ENCODE data around the gene COL9A3. TPM values are rescaled to one million over a fixed set of nuclear protein-coding genes. Genes with fewer than 3 reads are reported as not detected.

COL9A3 gene
- polyA plus RNA-seq, 1 experiment = 0.98 TPM

DNA sequence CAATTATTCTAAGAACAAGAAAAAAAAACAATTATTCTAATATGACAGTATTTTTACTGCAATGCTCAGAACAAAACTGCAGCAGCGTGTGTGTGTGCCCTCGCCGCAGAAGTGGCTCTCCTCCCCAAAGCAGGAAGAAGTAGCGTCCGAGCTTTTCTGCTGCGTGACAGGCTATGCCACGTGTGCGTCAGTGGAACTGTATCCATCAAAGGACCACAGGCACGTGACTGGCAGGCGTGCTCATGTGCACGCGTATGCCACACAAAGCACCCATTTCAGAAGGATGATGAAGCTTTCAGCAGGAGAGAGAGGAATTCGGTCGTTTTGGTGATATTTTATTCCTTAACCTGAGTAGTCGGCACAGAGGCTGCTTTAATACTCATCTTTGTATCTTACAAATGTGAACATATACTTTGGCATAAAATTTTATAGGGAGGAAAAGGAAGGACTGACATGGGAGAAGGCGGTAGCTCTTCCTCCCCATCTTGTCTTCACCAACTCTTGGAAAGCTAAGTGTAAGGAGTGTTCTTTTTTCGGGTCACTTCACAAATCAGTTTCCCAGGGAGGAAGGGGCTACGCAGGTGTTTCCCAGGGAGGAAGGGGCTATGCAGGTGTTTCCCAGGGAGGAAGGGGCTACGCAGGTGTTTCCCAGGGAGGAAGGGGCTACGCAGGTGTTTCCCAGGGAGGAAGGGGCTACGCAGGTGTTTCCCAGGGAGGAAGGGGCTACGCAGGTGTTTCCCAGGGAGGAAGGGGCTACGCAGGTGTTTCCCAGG is 41.4 kb downstream of the COL9A3 start:
- Histone ChIP-seq H3K27me3 (ENCODE audit: control insufficient read depth, insufficient read depth, low read length) (no peaks in the 10 kb centered on the region), H3K4me3 (ENCODE audit: low read depth, low read length) (no peak overlapping the region), H3K9me3 (ENCODE audit: control insufficient read depth, insufficient read depth, low read length) (no peaks in the 10 kb centered on the region; the same call in 1 of the 2 replicates), H3K27ac (ENCODE audit: low read depth, low read length) (no peak overlapping the region)
- no peak for DNase-seq (ENCODE audit: low read depth, low spot score)
- ChIA-PET POLR2A (no interaction called here), CTCF (no interaction called here)
- no peak for TF ChIP-seq CTCF (IDR thresholded peaks at IDR 0.05; ENCODE audit: low read depth, low read length)

DNA sequence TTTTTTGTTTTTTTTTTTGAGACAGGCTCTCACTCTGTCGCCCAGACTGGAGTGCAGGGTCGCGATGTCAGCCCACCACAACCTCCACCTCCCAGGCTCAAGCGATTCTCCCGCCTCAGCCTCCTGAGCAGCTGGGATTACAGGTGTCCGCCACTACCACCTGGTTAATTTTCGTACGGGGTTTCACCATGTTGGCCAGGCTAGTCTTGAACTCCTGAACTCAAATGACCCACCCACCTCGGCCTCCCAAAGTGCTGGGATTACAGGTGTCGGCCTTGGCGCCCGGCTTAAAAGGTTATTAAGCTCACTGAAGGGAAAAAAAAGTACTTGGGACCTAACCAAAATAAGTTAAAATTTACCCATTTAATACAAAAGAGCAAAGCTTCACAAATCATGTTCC is 42.9 kb downstream of the COL9A3 start:
- Histone ChIP-seq H3K27ac (ENCODE audit: low read depth, low read length) (no peak overlapping the region), H3K4me3 (ENCODE audit: low read depth, low read length) (peak overlapping the region; percentile 68; the same call in 1 of the 2 replicates), H3K9me3 (ENCODE audit: control insufficient read depth, insufficient read depth, low read length) (no peaks in the 10 kb centered on the region; the same call in 1 of the 2 replicates), H3K27me3 (ENCODE audit: control insufficient read depth, insufficient read depth, low read length) (no peaks in the 10 kb centered on the region)
- POLR2A ChIA-PET = no interaction called here
- TF ChIP-seq CTCF (IDR thresholded peaks at IDR 0.05; ENCODE audit: low read depth, low read length) = no peak
- no peak for DNase-seq (ENCODE audit: low read depth, low spot score)
- CTCF ChIA-PET = interaction anchor here (0.8 kb wide), 1 partner anchor 61 kb away, joined by 10 read pairs; no protein-coding TSS in a partner anchor

- POLR2A ChIA-PET = no interaction called here
- no peak overlapping the region for H3K27ac ChIP-seq (ENCODE audit: low read depth, low read length)
- H3K4me3 ChIP-seq (ENCODE audit: low read depth, low read length) = peak overlapping the region; percentile 68
- no peak for DNase-seq (ENCODE audit: low read depth, low spot score)
- H3K27me3 ChIP-seq (ENCODE audit: control insufficient read depth, insufficient read depth, low read length) = no peaks in the 10 kb centered on the region
- H3K9me3 ChIP-seq (ENCODE audit: control insufficient read depth, insufficient read depth, low read length) = no peaks in the 10 kb centered on the region; the same call in 1 of the 2 replicates
- TF ChIP-seq CTCF (IDR thresholded peaks at IDR 0.05; ENCODE audit: low read depth, low read length) = no peak; the same call in 1 of the 2 replicates
- CTCF ChIA-PET = no interaction called here
Observed at GRCh38 chr20:62860391-62860923, 43.6 kb downstream of the COL9A3 start.

DNA sequence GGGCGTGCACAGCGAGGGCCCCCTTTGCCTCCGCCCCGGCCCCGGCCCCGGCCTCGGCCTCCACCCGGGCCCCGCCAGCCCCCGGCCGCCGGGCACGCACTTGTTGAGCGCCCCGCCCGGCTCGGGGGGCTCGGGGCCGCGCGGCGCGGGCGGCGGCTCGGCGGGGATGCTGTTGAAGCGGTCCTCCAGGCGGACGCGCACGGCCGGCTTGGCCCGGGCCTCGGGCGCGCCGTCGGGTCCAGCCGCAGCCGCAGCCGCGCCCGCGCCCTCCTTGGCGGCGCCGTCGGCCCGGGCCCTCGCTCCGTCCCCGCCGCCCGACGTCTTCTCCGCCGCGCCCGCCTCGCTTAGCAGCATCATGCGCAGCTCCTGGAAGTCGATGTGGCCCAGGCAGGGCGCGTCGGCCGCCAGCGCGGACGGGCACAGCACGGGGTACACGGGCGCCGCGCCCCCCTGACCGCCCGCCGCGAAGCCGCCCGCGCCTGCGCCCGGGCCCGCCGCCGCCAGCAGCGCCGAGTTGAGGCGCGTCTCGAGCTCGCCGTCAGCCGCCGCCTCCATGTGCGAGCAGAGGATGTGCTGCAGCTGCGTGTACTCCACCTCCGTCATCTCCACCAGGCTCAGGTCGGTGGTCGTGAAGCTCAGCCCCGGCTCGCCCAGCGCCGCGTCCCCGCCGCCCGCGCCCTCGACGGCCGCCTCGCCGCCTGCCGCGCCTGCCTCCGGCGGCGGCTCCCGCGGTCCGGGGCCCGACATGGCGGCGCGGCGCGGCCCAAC is 44.3 kb downstream of the COL9A3 start:
- Histone ChIP-seq H3K27ac (ENCODE audit: low read depth, low read length) (no peak overlapping the region), H3K27me3 (ENCODE audit: control insufficient read depth, insufficient read depth, low read length) (no peaks in the 10 kb centered on the region), H3K9me3 (ENCODE audit: control insufficient read depth, insufficient read depth, low read length) (no peaks in the 10 kb centered on the region; the same call in 1 of the 2 replicates), H3K4me3 (ENCODE audit: low read depth, low read length) (peak overlapping the region; percentile 68)
- no peak for DNase-seq (ENCODE audit: low read depth, low spot score)
- TF ChIP-seq CTCF (IDR thresholded peaks at IDR 0.05; ENCODE audit: low read depth, low read length) = no peak
- CTCF ChIA-PET = interaction anchor here (0.6 to 1.2 kb wide), 2 partner anchors 39 to 52 kb away, joined by 3 to 4 read pairs; no protein-coding TSS in a partner anchor
- POLR2A ChIA-PET = interaction anchor here (0.9 to 1.0 kb wide), 3 partner anchors 11 to 76 kb away, joined by 3 to 9 read pairs (median 3); no protein-coding TSS in a partner anchor
